MCF 10A (cell line): ENCODE measurements around the gene MMP10. TPM values are rescaled to one million over a fixed set of nuclear protein-coding genes. Genes with fewer than 3 reads are reported as not detected.

Experiments
- BruUV-seq: library from RNA; stranded (reverse); fragments of 400-500 nt; replicated peaks from 2 replicates; lab custom pipeline; 2021; lab: Mats Ljungman, UMichigan
- CTCF ChIA-PET: fragments of 300-600 bp; sonication (Branson Sonifier 250); formaldehyde crosslinking; extraction: SDS; loops from one replicate; lab custom pipeline; 2021; ENCODE audit warnings: antibody characterized with exemption, inconsistent platforms; lab: Yijun Ruan, JAX
- POLR2A ChIA-PET: fragments of 300-600, 350-650 bp; sonication (Branson Sonifier 250); formaldehyde crosslinking; extraction: SDS; loops from one replicate; lab custom pipeline; 2020; ENCODE audit warnings: antibody characterized with exemption, inconsistent platforms; lab: Yijun Ruan, JAX
- DNase-seq: peaks from one replicate; pipeline ENCODE4 v3.0.0-alpha.2; 2018; ENCODE audit not compliant: unreplicated experiment
- H3K27ac Mint-ChIP-seq: one replicate; pipeline ENCODE4 v1.8.0; 2022; ENCODE audit warnings: mild to moderate bottlenecking, low read depth, mixed read lengths; ENCODE audit not compliant: unreplicated experiment
- H3K27me3 Mint-ChIP-seq: one replicate; pipeline ENCODE4 v1.8.0; 2022; ENCODE audit warnings: mixed read lengths; ENCODE audit not compliant: insufficient read depth, unreplicated experiment
- H3K36me3 Mint-ChIP-seq: one replicate; pipeline ENCODE4 v1.8.0; 2022; ENCODE audit warnings: mild to moderate bottlenecking, moderate library complexity, mixed read lengths; ENCODE audit not compliant: insufficient read depth, unreplicated experiment
- H3K4me1 Mint-ChIP-seq: one replicate; pipeline ENCODE4 v1.8.0; 2022; ENCODE audit warnings: mixed read lengths; ENCODE audit not compliant: insufficient read depth, unreplicated experiment
- H3K4me3 Mint-ChIP-seq: one replicate; pipeline ENCODE4 v1.8.0; 2022; ENCODE audit warnings: mild to moderate bottlenecking, moderate library complexity, mixed read lengths; ENCODE audit not compliant: unreplicated experiment
- H3K9me3 Mint-ChIP-seq: one replicate; pipeline ENCODE4 v1.8.0; 2022; ENCODE audit warnings: mixed read lengths; ENCODE audit not compliant: unreplicated experiment
- CTCF ChIP-seq: fragments of 200-600 bp; IDR thresholded peaks from one replicate; pipeline ENCODE4 v1.8.0; 2022; ENCODE audit warnings: antibody characterized with exemption, mild to moderate bottlenecking; ENCODE audit not compliant: unreplicated experiment
- intact Hi-C: fragments of 100-400 bp; cut with micrococcal nuclease; formaldehyde crosslinking; loops from 2 replicates; pipeline ENCODE4 v1.14.1; 2022
- total RNA-seq: library from RNA; stranded (reverse); gene quantifications from 2 replicates; pipeline ENCODE4 v1.2.3, GENCODE V29; 2022

Gene MMP10
- total RNA-seq, 1 experiment from 2014 or later: 0.75 TPM

- H3K9me3 Mint-ChIP-seq: peaks cover 7% of the 10 kb centered on the region
- no peak for TF ChIP-seq CTCF
- POLR2A ChIA-PET: interaction anchor here (0.5 to 0.7 kb wide), 2 partner anchors 15 to 299 kb away, joined by 3 read pairs; no protein-coding TSS in a partner anchor
- H3K4me3 Mint-ChIP-seq: no peak overlapping the region
- peaks cover 13% of the 10 kb centered on the region for H3K4me1 Mint-ChIP-seq
- no peaks in the 10 kb centered on the region for H3K27me3 Mint-ChIP-seq
- no peaks in the 10 kb centered on the region for H3K36me3 Mint-ChIP-seq
- DNase-seq: no peak
- no TSS peak for BruUV-seq
- intact Hi-C loops: no loop called here
- CTCF ChIA-PET: interaction anchor here (1.0 to 3.1 kb wide), 3 partner anchors 20 to 75 kb away, joined by 3 to 12 read pairs (median 7); no protein-coding TSS in a partner anchor
- H3K27ac Mint-ChIP-seq: no peak overlapping the region
Measured at GRCh38 chr11:102781676-102782075, 1.2 kb upstream of the MMP10 start.

- DNase-seq: peak; percentile 41
- Mint-ChIP-seq H3K27me3 (no peaks in the 10 kb centered on the region), H3K27ac (no peak overlapping the region), H3K4me3 (no peak overlapping the region), H3K9me3 (no peaks in the 10 kb centered on the region), H3K36me3 (no peaks in the 10 kb centered on the region), H3K4me1 (peaks cover 8% of the 10 kb centered on the region)
- ChIA-PET CTCF (interaction anchor here (1.2 kb wide), 1 partner anchor 165 kb away, joined by 7 read pairs; no protein-coding TSS in a partner anchor), POLR2A (interaction anchor here (1.2 kb wide), 1 partner anchor 9 kb away, joined by 4 read pairs; no protein-coding TSS in a partner anchor)
- BruUV-seq: no TSS peak
- no peak for TF ChIP-seq CTCF
- intact Hi-C loops: no loop called here
Measured at GRCh38 chr11:102776454-102776853, 4.0 kb downstream of the MMP10 start.

GRCh38 chr11:102773386-102773785 is 7.0 kb downstream of the MMP10 start:
- TF ChIP-seq CTCF: no peak
- H3K4me1 Mint-ChIP-seq: no peaks in the 10 kb centered on the region
- ChIA-PET POLR2A (no interaction called here), CTCF (no interaction called here)
- H3K36me3 Mint-ChIP-seq: no peaks in the 10 kb centered on the region
- H3K27ac Mint-ChIP-seq: no peak overlapping the region
- intact Hi-C loops: no loop called here
- no peak overlapping the region for H3K4me3 Mint-ChIP-seq
- no peak for DNase-seq
- H3K27me3 Mint-ChIP-seq: no peaks in the 10 kb centered on the region
- no peaks in the 10 kb centered on the region for H3K9me3 Mint-ChIP-seq
- BruUV-seq: no TSS peak

- H3K9me3 Mint-ChIP-seq: no peaks in the 10 kb centered on the region
- H3K4me1 Mint-ChIP-seq: no peaks in the 10 kb centered on the region
- no peaks in the 10 kb centered on the region for H3K27me3 Mint-ChIP-seq
- no peaks in the 10 kb centered on the region for H3K36me3 Mint-ChIP-seq
- intact Hi-C loops: no loop called here
- ChIA-PET POLR2A (no interaction called here), CTCF (no interaction called here)
- DNase-seq: no peak
- H3K4me3 Mint-ChIP-seq: no peak overlapping the region
- BruUV-seq: no TSS peak
- no peak overlapping the region for H3K27ac Mint-ChIP-seq
- TF ChIP-seq CTCF: no peak
Measured at GRCh38 chr11:102771351-102771750, 9.1 kb downstream of the MMP10 start.
